WTC11 (cell line): Measurements from ENCODE around the gene ADGB.

ENCODE experiments used
- CREM ChIP-seq: sonication (generic); formaldehyde crosslinking; IDR thresholded peaks from 2 replicates; pipeline ENCODE4 v1.8.1; 2022; ENCODE audit warnings: mild to moderate bottlenecking, missing genetic modification reagents, moderate library complexity
- FOXK1 ChIP-seq: sonication (generic); formaldehyde crosslinking; IDR thresholded peaks from 2 replicates; pipeline ENCODE4 v1.8.0; 2022; ENCODE audit warnings: mild to moderate bottlenecking, moderate library complexity, missing genetic modification reagents
- JUN ChIP-seq: sonication (generic); formaldehyde crosslinking; IDR thresholded peaks from 2 replicates; pipeline ENCODE4 v1.8.0; 2023; ENCODE audit warnings: mild to moderate bottlenecking, missing genetic modification reagents
- NR2C2 ChIP-seq: sonication (generic); formaldehyde crosslinking; IDR thresholded peaks from 2 replicates; pipeline ENCODE4 v1.8.0; 2022; ENCODE audit warnings: mild to moderate bottlenecking, missing genetic modification reagents
- SP1 ChIP-seq: sonication (generic); formaldehyde crosslinking; conservative IDR thresholded peaks from 2 replicates; pipeline ENCODE4 v1.8.1; 2022; ENCODE audit warnings: missing genetic modification reagents
- TF ChIP-seq, protein P1 (sequence below): sonication (generic); formaldehyde crosslinking; IDR thresholded peaks from 2 replicates; pipeline ENCODE4 v1.8.0; 2023; ENCODE audit warnings: missing genetic modification reagents

DNA sequence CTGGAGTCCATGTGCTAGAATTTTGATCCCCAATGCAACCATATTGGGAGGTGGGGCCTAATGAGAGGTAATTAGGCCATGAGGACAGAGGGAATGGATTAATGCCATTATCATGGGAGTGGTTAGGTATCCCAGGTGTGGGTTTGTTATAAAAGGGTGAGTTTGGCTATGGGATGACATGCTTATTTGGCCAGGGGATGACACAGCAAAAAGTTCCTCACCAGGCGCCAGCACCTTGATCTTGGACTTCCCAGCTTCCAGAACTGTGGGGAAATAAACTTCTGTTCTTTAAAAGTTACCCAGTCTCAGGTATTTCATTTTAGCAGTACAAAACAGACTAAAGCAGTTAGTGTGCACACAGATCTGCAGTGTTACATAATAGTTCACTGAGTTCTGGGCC lies 84.1 kb downstream of the ADGB start:
- TF ChIP-seq FOXK1 (CRISPR knock-in tag) (no peak), SP1 (CRISPR knock-in tag) (no peak), NR2C2 (CRISPR knock-in tag) (no peak), CREM (no peak), JUN (CRISPR knock-in tag) (no peak)
- TF ChIP-seq, protein P1, sequence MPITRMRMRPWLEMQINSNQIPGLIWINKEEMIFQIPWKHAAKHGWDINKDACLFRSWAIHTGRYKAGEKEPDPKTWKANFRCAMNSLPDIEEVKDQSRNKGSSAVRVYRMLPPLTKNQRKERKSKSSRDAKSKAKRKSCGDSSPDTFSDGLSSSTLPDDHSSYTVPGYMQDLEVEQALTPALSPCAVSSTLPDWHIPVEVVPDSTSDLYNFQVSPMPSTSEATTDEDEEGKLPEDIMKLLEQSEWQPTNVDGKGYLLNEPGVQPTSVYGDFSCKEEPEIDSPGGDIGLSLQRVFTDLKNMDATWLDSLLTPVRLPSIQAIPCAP: no peak
